Measurements from ENCODE around the gene MYO1G. TPM values are rescaled to one million over a fixed set of nuclear protein-coding genes. Genes with fewer than 3 reads are reported as not detected.
"Not testable (repeated sequence)": the region's sequence is repeated elsewhere in the genome, so short reads cannot be mapped to it uniquely, and the experiment has no call there.

Gene MYO1G
- total and polyA plus RNA-seq, 2 experiments from 2014 or later: 0.21 to 0.78 TPM

DNA sequence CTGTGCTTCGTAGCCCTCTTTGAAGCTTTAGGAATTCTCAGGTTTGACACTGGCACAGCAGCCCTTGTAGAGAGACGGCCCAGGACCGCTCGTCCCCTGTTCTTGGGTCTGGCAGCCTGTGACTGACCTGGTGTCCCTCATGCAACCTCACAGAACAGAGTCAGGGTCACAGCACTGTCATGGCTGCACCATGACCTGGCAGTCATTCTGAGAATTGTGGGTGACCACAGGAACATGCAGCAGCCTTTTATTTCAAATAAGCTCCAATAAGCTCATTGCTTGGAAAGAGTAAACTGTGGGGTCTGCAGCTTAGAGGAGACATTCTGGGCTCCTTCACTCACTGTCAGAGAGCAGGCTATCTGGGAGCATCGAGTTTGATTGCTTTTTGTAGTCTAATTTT lies 42.5 kb downstream of the MYO1G start:
- Histone ChIP-seq H3K4me1 (ENCODE audit: low read depth) (no peaks in the 10 kb centered on the region), H3K27me3 (peaks cover 5% of the 10 kb centered on the region), H3K4me3 (no peak overlapping the region), H3K9me3 (ENCODE audit: low read depth) (no peaks in the 10 kb centered on the region), H3K27ac (no peak overlapping the region), H3K36me3 (no peaks in the 10 kb centered on the region)
- no peak for TF ChIP-seq CTCF (IDR thresholded peaks at IDR 0.05; ENCODE audit: low read depth, low read length)
- DNase-seq (ENCODE audit: low read depth in 1 of 2, low spot score in 1 of 2): no peak

GRCh38 chr7:44935583-44935982 lies 43.2 kb downstream of the MYO1G start:
- Histone ChIP-seq H3K4me1 (ENCODE audit: low read depth) (no peaks in the 10 kb centered on the region), H3K27me3 (peaks cover 4% of the 10 kb centered on the region), H3K36me3 (no peaks in the 10 kb centered on the region), H3K9me3 (ENCODE audit: low read depth) (no peaks in the 10 kb centered on the region), H3K4me3 (no peak overlapping the region), H3K27ac (no peak overlapping the region)
- no peak for TF ChIP-seq CTCF (IDR thresholded peaks at IDR 0.05; ENCODE audit: low read depth, low read length)
- no peak for DNase-seq (ENCODE audit: low read depth in 1 of 2, low spot score in 1 of 2)

GRCh38 chr7:44935016-44935415 lies 43.8 kb downstream of the MYO1G start:
- Histone ChIP-seq H3K4me1 (ENCODE audit: low read depth) (no peaks in the 10 kb centered on the region), H3K36me3 (no peaks in the 10 kb centered on the region), H3K27me3 (peaks cover 4% of the 10 kb centered on the region), H3K4me3 (no peak overlapping the region), H3K9me3 (ENCODE audit: low read depth) (no peaks in the 10 kb centered on the region), H3K27ac (no peak overlapping the region)
- DNase-seq (ENCODE audit: low read depth in 1 of 2, low spot score in 1 of 2): no peak
- TF ChIP-seq CTCF (IDR thresholded peaks at IDR 0.05; ENCODE audit: low read depth, low read length): no peak

- DNase-seq (ENCODE audit: low read depth in 1 of 2, low spot score in 1 of 2); H3K36me3 ChIP-seq; H3K4me1 ChIP-seq (ENCODE audit: low read depth); H3K4me3 ChIP-seq; H3K27ac ChIP-seq; H3K9me3 ChIP-seq (ENCODE audit: low read depth); H3K27me3 ChIP-seq: not testable (repeated sequence)
These were observed 44.3 kb downstream of the MYO1G start for GRCh38 chr7:44934510-44934909.

DNA sequence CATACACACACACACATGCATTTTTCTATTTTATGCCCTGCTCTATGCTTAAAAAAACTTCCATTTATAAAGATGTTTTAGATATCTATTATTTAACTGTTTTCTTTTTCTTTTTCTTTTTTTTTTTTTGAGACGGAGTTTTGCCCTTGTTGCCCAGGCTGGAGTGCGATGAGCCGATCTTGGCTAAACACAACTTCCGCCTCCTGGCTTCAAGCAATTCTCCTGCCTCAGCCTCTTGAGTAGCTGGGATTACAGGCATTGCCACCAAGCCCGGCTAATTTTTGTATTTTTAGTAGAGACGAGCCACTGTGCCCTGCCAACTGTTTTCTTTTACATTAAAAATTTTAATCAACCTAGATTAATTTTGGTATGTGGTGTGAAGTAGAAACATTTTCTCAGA lies 47.9 kb downstream of the MYO1G start:
- TF ChIP-seq CTCF (IDR thresholded peaks at IDR 0.05; ENCODE audit: low read depth, low read length): no peak
- Histone ChIP-seq H3K9me3 (ENCODE audit: low read depth) (no peaks in the 10 kb centered on the region), H3K36me3 (no peaks in the 10 kb centered on the region), H3K4me1 (ENCODE audit: low read depth) (no peaks in the 10 kb centered on the region), H3K27ac (no peak overlapping the region), H3K27me3 (no peaks in the 10 kb centered on the region), H3K4me3 (no peak overlapping the region)
- no peak for DNase-seq (ENCODE audit: low read depth in 1 of 2, low spot score in 1 of 2)

DNA sequence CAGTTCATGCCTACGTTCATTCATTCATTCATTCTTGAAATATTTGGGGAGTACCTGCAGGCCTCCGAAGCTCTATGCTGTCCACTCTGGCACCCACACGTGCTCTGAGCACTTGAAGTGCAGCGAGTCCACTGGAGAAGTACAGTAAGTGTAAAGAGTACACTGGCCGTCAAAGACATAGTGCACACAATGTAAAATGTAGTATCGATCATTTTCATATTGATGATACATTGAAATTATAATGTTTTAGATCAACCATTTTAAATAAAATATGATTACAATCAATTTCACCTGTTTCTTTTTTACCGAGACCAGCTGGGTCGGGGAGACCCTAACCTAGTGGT lies 56.5 kb downstream of the MYO1G start:
- Histone ChIP-seq H3K27ac (no peak overlapping the region), H3K27me3 (no peaks in the 10 kb centered on the region), H3K4me1 (ENCODE audit: low read depth) (no peaks in the 10 kb centered on the region), H3K36me3 (no peaks in the 10 kb centered on the region), H3K9me3 (ENCODE audit: low read depth) (no peaks in the 10 kb centered on the region), H3K4me3 (no peak overlapping the region)
- TF ChIP-seq CTCF (IDR thresholded peaks at IDR 0.05; ENCODE audit: low read depth, low read length): no peak
- no peak for DNase-seq (ENCODE audit: low read depth in 1 of 2, low spot score in 1 of 2)
